HG03378 (cell line): ENCODE data around the gene FAM167B.
"Not testable (repeated sequence)": the region's sequence is repeated elsewhere in the genome, so short reads cannot be mapped to it uniquely, and the experiment has no call there.

Source experiments
- ATAC-seq: cut with Tn5 transposase; IDR thresholded peaks from one replicate; pipeline ENCODE4 v1.9.1; 2021; ENCODE audit warnings: mild to moderate bottlenecking, moderate library complexity; ENCODE audit not compliant: unreplicated experiment

Gene FAM167B

DNA sequence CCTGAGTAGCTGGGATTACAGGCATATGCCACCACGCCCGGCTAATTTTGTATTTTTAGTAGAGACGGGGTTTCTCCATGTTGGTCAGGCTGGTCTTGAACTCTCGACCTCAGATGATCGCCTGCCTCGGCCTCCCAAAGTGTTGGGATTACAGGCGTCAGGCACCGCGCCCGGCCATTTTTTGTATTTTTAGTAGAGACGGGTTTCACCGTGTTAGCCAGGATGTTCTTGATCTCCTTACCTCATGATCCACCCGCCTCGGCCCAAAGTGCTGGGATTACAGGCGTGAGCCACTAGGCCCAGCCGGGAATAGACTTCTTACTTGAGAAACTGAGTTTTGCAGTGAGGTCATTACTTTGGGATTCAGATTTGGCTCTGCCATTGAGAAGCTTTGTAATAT, 51.2 kb downstream of the FAM167B start:
- not testable (repeated sequence) for ATAC-seq
